Adrenal gland (tissue), 12 donors: ENCODE results near the gene VPS54. TPM values are rescaled to one million over a fixed set of nuclear protein-coding genes. Genes with fewer than 3 reads are reported as not detected.

Experiments used
- DNase-seq, 7 donors: peaks; one replicate each; pipeline ENCODE4 v3.0.0-alpha.2; 2019 to 2020
- H3K27ac ChIP-seq, 5 donors: fragments of 200-600 bp; sonication (generic) in 4 of 5; 1 replicate in 3 of 5; 2 replicates in 2 of 5; pipeline versions ENCODE4 v1.5.1 to v1.8.0; 2016 to 2020; ENCODE audit warnings: mild to moderate bottlenecking in 1 of 5
- H3K27me3 ChIP-seq: fragments of 200-600 bp; 2 replicates; pipeline ENCODE4 v1.8.0; 2021
- H3K36me3 ChIP-seq, 2 donors: fragments of 200-600 bp; replicated peaks in 1 of 2; 1 replicate in 1 of 2; 2 replicates in 1 of 2; pipeline versions ENCODE4 v1.5.1 to v1.8.0; 2018 to 2022
- H3K4me1 ChIP-seq, 2 donors: fragments of 200-600 bp; replicated peaks in 1 of 2; 1 replicate in 1 of 2; 2 replicates in 1 of 2; pipeline versions ENCODE4 v1.5.1 to v1.8.0; 2018 to 2021
- H3K4me3 ChIP-seq, 4 donors: fragments of 200-600 bp; sonication (generic) in 3 of 4; one replicate each; pipeline ENCODE4 v1.5.1; 2016 to 2018
- H3K9me3 ChIP-seq, 3 donors: fragments of 200-600 bp; sonication (generic) in 1 of 3; replicated peaks in 1 of 3; 1 replicate in 2 of 3; 2 replicates in 1 of 3; pipeline versions ENCODE4 v1.5.1 to v1.8.0; 2016 to 2021
- CTCF ChIP-seq, 6 experiments: fragments of 450-650 bp in 4 of 6; fragments of 200-600 bp in 2 of 6; sonication (generic) in 1 of 6; IDR thresholded peaks; 1 replicate in 5 of 6; 2 replicates in 1 of 6; pipeline versions ENCODE4 v1.5.1 to v1.8.0; 2016 to 2021; ENCODE audit warnings: antibody characterized with exemption in 6 of 6, mild to moderate bottlenecking in 2 of 6, moderate library complexity in 1 of 6
- POLR2A ChIP-seq, 2 donors: fragments of 450-650 bp; IDR thresholded peaks; one replicate each; pipeline ENCODE4 v1.6.1; 2017; ENCODE audit warnings: antibody characterized with exemption in 2 of 2, mild to moderate bottlenecking in 2 of 2, moderate library complexity in 1 of 2
- WGBS, 4 donors: extraction: QIAGEN DNeasy Blood & Tissue Kit in 2 of 4; methylation state at CpG; one replicate each; pipeline versions ENCODE4 v1.1.5 to v1.1.7; 2013 to 2017; 5-methylcytosine and 5-hydroxymethylcytosine counted together
- intact Hi-C, 2 donors: fragments of 100-400 bp; cut with DNase I; formaldehyde crosslinking; loops; one replicate each; pipeline versions ENCODE4 v1.14.1 to v1.15.0; 2022 to 2023
- polyA plus RNA-seq, 3 donors: library from polyadenylated mRNA; stranded (reverse); fragments of 200-250 nt in 2 of 3; fragments of 350-450 nt in 1 of 3; fragmentation: Illumina TruSeq in 1 of 3; extraction: RNeasy Lipid Tissue Mini Kit (QIAGEN cat#74804) in 1 of 3; gene quantifications; one replicate each; pipeline ENCODE4 v1.2.3, GENCODE V29; 2013 to 2014
- total RNA-seq, 9 donors: library from RNA; depleted of rRNA in 4 of 9; stranded (reverse); fragments of >200 nt in 4 of 9; fragments of 120-200 nt in 1 of 9; fragmentation: NEBNext Ultra II Directional in 1 of 9; extraction: Animal tissue kit (Norgen Biotek cat#: 25700) in 1 of 9; gene quantifications; one replicate each; pipeline versions ENCODE4 v1.1.0 to v1.2.4, GENCODE V29; 2013 to 2023
- donor health status: healthy with polysubstance abuse.
- donor health status: Bipolar disorder and iron deficiency.
- donor health status: DM: yes; HTN: yes; CAD: no.
- donor health status: DM: no; HTN: no; CAD: no.
- donor health status: DM: no; HTN: no; CAD: no.
- donor health status: DM: yes; HTN: yes; CAD: no.

VPS54 gene
- total and polyA plus RNA-seq, 12 donors: 15.1 to 38.9 (median 19.0) TPM

GRCh38 chr2:63858291-63858690 lies 160.9 kb downstream of the VPS54 start:
- Histone ChIP-seq H3K27ac (no peak overlapping the region), H3K4me1 (peaks cover 9 to 30% of the 10 kb centered on the region in 2 donors), H3K27me3 (no peaks in the 10 kb centered on the region), H3K9me3 (no peaks in the 10 kb centered on the region), H3K4me3 (no peak overlapping the region), H3K36me3 (peaks cover 0 to 24% of the 10 kb centered on the region in 2 donors)
- 97 to 98% (median 97%) methylated on average over 2 of the region's 2 CpGs for WGBS, 4 donors
- no peak for DNase-seq
- no peak for TF ChIP-seq CTCF (IDR thresholded peaks at IDR 0.05)
- TF ChIP-seq POLR2A (IDR thresholded peaks at IDR 0.05): no peak
- intact Hi-C loops: loop anchor here in 1 of 2 donors (10.0 kb wide), 1 partner anchor 163 kb away; no protein-coding TSS in a partner anchor

GRCh38 chr2:63856303-63856603 lies 163.0 kb downstream of the VPS54 start:
- Histone ChIP-seq H3K9me3 (no peaks in the 10 kb centered on the region), H3K4me1 (peaks cover 14 to 41% of the 10 kb centered on the region in 2 donors), H3K27ac (peak overlapping the region in 1 of 5 donors; percentile 15), H3K27me3 (no peaks in the 10 kb centered on the region), H3K4me3 (no peak overlapping the region), H3K36me3 (peaks cover 0 to 24% of the 10 kb centered on the region in 2 donors)
- DNase-seq: no peak
- intact Hi-C loops: loop anchor here in 1 of 2 donors (10.0 kb wide), 1 partner anchor 161 kb away; no protein-coding TSS in a partner anchor
- WGBS, 4 donors: 71 to 78% (median 77%) methylated on average over 5 of the region's 5 CpGs
- TF ChIP-seq CTCF (IDR thresholded peaks at IDR 0.05): no peak
- TF ChIP-seq POLR2A (IDR thresholded peaks at IDR 0.05): no peak

GRCh38 chr2:63855418-63856302 lies 163.6 kb downstream of the VPS54 start:
- intact Hi-C loops: loop anchor here in 1 of 2 donors (10.0 kb wide), 1 partner anchor 161 kb away; no protein-coding TSS in a partner anchor
- TF ChIP-seq POLR2A (IDR thresholded peaks at IDR 0.05): no peak
- TF ChIP-seq CTCF (IDR thresholded peaks at IDR 0.05): no peak
- 88 to 93% (median 92%) methylated on average over 14 of the region's 14 CpGs for WGBS, 4 donors
- no peaks in the 10 kb centered on the region for H3K27me3 ChIP-seq
- H3K36me3 ChIP-seq: peaks cover 0 to 24% of the 10 kb centered on the region in 2 donors
- H3K9me3 ChIP-seq: no peaks in the 10 kb centered on the region
- H3K4me1 ChIP-seq: peaks cover 14 to 46% of the 10 kb centered on the region in 2 donors
- no peak overlapping the region for H3K4me3 ChIP-seq
- DNase-seq: no peak
- peak overlapping the region in 1 of 5 donors; percentile 15 for H3K27ac ChIP-seq

- no peaks in the 10 kb centered on the region for H3K27me3 ChIP-seq
- DNase-seq: peak in 1 of 7 donors; percentile 7
- H3K27ac ChIP-seq: peak overlapping the region in 3 of 5 donors; percentile 4 to 43 (median 7)
- 68 to 73% (median 70%) methylated on average over 4 of the region's 4 CpGs for WGBS, 4 donors
- peaks cover 0 to 15% of the 10 kb centered on the region in 2 donors for H3K36me3 ChIP-seq
- intact Hi-C loops: loop anchor here in 1 of 2 donors (10.0 kb wide), 1 partner anchor 159 kb away; no protein-coding TSS in a partner anchor
- H3K4me3 ChIP-seq: no peak overlapping the region
- H3K4me1 ChIP-seq: peaks cover 14 to 66% of the 10 kb centered on the region in 2 donors
- H3K9me3 ChIP-seq: no peaks in the 10 kb centered on the region
- no peak for TF ChIP-seq CTCF (IDR thresholded peaks at IDR 0.05)
- TF ChIP-seq POLR2A (IDR thresholded peaks at IDR 0.05): no peak
Observed at GRCh38 chr2:63853527-63854310, 165.5 kb downstream of the VPS54 start.
